K562 (cell line): ENCODE measurements around the gene NUDT22. TPM values are rescaled to one million over a fixed set of nuclear protein-coding genes. Genes with fewer than 3 reads are reported as not detected.

ENCODE experiments used
- BDP1 ChIP-seq: IDR thresholded peaks from 3 replicates; pipeline ENCODE4 v1.6.1; 2011; ENCODE audit not compliant: insufficient read length, insufficient read depth
- CCNT2 ChIP-seq: IDR thresholded peaks from 2 replicates; pipeline ENCODE4 v1.6.1; 2011; ENCODE audit warnings: borderline replicate concordance, low read depth, mild to moderate bottlenecking, moderate library complexity, mixed read lengths, low read length; ENCODE audit not compliant: insufficient read length; ENCODE audit errors: extremely low read depth
- DMBX1 ChIP-seq: fragments of 250-450 bp; sonication (Bioruptor Pico); IDR thresholded peaks from 2 replicates; pipeline ENCODE4 v1.8.0; 2022; ENCODE audit warnings: inconsistent platforms, mild to moderate bottlenecking, moderate library complexity, borderline replicate concordance
- HDAC1 ChIP-seq, 2 experiments: fragments of 450-650 bp; IDR thresholded peaks; 2 replicates each; pipeline ENCODE4 v1.6.1; 2016 to 2017; ENCODE audit warnings: inconsistent platforms in 1 of 2, mild to moderate bottlenecking in 1 of 2, moderate library complexity in 1 of 2
- HDAC2 ChIP-seq: fragments of 450-650 bp; IDR thresholded peaks from 2 replicates; pipeline ENCODE4 v1.6.1; 2016; ENCODE audit warnings: mild to moderate bottlenecking
- HDAC3 ChIP-seq: fragments of 450-650 bp; IDR thresholded peaks from 2 replicates; pipeline ENCODE4 v1.6.1; 2018; ENCODE audit warnings: borderline replicate concordance, mild to moderate bottlenecking, moderate library complexity; ENCODE audit not compliant: partially characterized antibody
- MTA2 ChIP-seq: fragments of 450-650 bp; IDR thresholded peaks from 2 replicates; pipeline ENCODE4 v1.6.1; 2016; ENCODE audit warnings: low read depth
- NCOA1 ChIP-seq: fragments of 450-650 bp; IDR thresholded peaks from 2 replicates; pipeline ENCODE4 v1.6.1; 2016; ENCODE audit warnings: low read depth
- POLR2AphosphoS5 ChIP-seq: IDR thresholded peaks from 2 replicates; pipeline ENCODE4 v1.6.1; 2011; ENCODE audit warnings: mild to moderate bottlenecking, low read depth, low read length, moderate library complexity; ENCODE audit not compliant: control insufficient read depth, insufficient read depth
- PRPF4 ChIP-seq: fragments of 200-400 bp; formaldehyde crosslinking; IDR thresholded peaks from one replicate; pipeline ENCODE4 v1.6.1; 2017; ENCODE audit warnings: low read length, low read depth, mild to moderate bottlenecking; ENCODE audit not compliant: insufficient read depth, poor library complexity, severe bottlenecking
- PTTG1 ChIP-seq: fragments of 450-650 bp; IDR thresholded peaks from 2 replicates; pipeline ENCODE4 v1.6.1; 2016; ENCODE audit warnings: low read depth, mild to moderate bottlenecking, missing genetic modification characterization, missing compliant biosample characterization
- RBM22 ChIP-seq: fragments of 200-400 bp; formaldehyde crosslinking; IDR thresholded peaks from 2 replicates; pipeline ENCODE4 v1.6.1; 2018; ENCODE audit warnings: low read length, low read depth; ENCODE audit not compliant: poor library complexity, severe bottlenecking
- SIN3A ChIP-seq, 2 experiments: fragments of 150-350 bp in 1 of 2; IDR thresholded peaks; 2 replicates each; pipeline ENCODE4 v1.6.1; 2011 to 2016; ENCODE audit warnings: borderline replicate concordance in 2 of 2, low read depth in 2 of 2, low read length in 2 of 2, mild to moderate bottlenecking in 2 of 2, moderate library complexity in 2 of 2; ENCODE audit not compliant: control insufficient read depth in 1 of 2
- SMAD1 ChIP-seq: fragments of 150-350 bp; IDR thresholded peaks from 2 replicates; pipeline ENCODE4 v1.6.1; 2014; ENCODE audit warnings: low read length, low read depth; ENCODE audit not compliant: partially characterized antibody
- TAF1 ChIP-seq: IDR thresholded peaks from 2 replicates; pipeline ENCODE4 v1.6.1; 2011; ENCODE audit warnings: mild to moderate bottlenecking, low read length, moderate library complexity; ENCODE audit not compliant: insufficient read depth, control insufficient read depth, severe bottlenecking; ENCODE audit errors: extremely low read depth
- polyA plus RNA-seq, 8 experiments: library from polyadenylated mRNA; depleted of rRNA in 4 of 8; stranded (reverse) in 5 of 8; unstranded in 3 of 8; fragments of >200 nt; fragmentation: Nextera tagmentation in 2 of 8; fragmentation: Illumina TruSeq in 1 of 8; extraction: Ambion mirVana in 2 of 8; extraction: Trizol in 1 of 8; gene quantifications; 2 replicates each; pipeline versions ENCODE4 v1.2.1 to v1.2.3, GENCODE V29; 2011 to 2014; ENCODE audit warnings: inconsistent platforms in 1 of 8, missing spikeins in 1 of 8
- total RNA-seq, 7 experiments: library from RNA; depleted of rRNA in 6 of 7; stranded (reverse); fragments of >200 nt in 6 of 7; fragmentation: Illumina TruSeq in 2 of 7; extraction: Trizol in 2 of 7; gene quantifications; 2 replicates each; pipeline versions ENCODE4 v1.2.1 to v1.2.3, GENCODE V29; 2011 to 2021; ENCODE audit warnings: low replicate concordance in 1 of 7
- TF ChIP-seq, protein P1 (sequence below): fragments of 250-450 bp; sonication (Bioruptor Pico); IDR thresholded peaks from 2 replicates; pipeline ENCODE4 v1.8.0; 2021; ENCODE audit warnings: moderate library complexity, mild to moderate bottlenecking, inconsistent platforms
- TF ChIP-seq, protein P2 (sequence below): fragments of 200-800 bp; sonication (Bioruptor generic); IDR thresholded peaks from 2 replicates; pipeline ENCODE4 v1.6.1; 2017; ENCODE audit warnings: missing genetic modification characterization, missing compliant biosample characterization
- TF ChIP-seq, protein P3 (sequence below), 3 experiments: IDR thresholded peaks in 2 of 3; conservative IDR thresholded peaks in 1 of 3; 2 replicates each; pipeline ENCODE4 v1.5.1; 2011 to 2012; ENCODE audit warnings: low read length in 3 of 3, mild to moderate bottlenecking in 3 of 3, control low read depth in 2 of 3, improper control_type of control experiment in 1 of 3, inconsistent platforms in 1 of 3, low read depth in 1 of 3, mixed read lengths in 1 of 3, moderate library complexity in 1 of 3; ENCODE audit not compliant: insufficient read depth in 2 of 3

Gene NUDT22
- total and polyA plus RNA-seq, 9 of the 15 experiments (the other 6 are each of a cell fraction or from before 2014, with no cell fraction given) = 6.3 to 92.6 (median 37.4) TPM

DNA sequence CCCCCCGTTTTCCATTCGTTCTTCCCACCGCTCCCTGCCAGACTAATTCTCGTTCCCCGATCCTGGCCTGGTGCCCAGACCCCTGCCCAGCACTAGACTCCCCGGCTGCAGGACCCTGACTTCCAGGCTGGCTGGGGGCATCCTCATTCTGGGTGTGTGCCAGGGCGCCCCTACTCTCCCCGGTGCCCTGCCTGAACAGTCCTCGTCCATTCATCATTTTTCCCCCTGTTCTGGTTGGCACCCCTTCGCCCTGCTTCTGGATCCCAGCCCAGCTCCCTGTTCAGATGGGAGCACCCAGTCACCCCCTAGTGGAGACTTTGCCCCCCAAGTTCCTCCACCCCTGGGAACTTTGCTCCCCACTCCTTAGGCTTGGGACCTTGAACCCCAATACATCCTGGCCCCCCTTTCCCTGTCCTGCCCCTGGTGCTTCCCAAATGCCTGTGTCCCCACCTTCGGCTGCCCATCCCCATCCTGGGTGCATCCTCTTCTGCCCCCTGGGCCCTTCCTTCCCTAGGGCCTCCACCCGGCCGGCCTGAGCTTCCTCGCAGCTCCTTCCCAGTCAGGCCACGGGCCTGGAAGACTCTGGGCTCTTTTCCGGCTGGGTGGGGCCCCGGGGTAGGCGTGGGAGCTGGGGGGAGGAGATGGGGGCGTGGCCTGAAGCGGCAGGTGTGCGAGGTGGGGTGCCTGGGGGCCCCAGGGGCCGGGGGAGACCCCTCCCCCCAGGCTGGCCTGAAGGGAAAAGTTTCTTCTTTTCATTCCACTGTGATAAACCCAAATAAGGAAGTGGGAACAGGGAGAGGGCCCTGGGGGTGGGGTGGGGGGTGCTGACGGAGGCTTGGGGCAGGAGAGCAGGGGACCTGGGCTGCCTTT is 26.2 kb downstream of the NUDT22 start (continued):
- TF ChIP-seq, protein P1, sequence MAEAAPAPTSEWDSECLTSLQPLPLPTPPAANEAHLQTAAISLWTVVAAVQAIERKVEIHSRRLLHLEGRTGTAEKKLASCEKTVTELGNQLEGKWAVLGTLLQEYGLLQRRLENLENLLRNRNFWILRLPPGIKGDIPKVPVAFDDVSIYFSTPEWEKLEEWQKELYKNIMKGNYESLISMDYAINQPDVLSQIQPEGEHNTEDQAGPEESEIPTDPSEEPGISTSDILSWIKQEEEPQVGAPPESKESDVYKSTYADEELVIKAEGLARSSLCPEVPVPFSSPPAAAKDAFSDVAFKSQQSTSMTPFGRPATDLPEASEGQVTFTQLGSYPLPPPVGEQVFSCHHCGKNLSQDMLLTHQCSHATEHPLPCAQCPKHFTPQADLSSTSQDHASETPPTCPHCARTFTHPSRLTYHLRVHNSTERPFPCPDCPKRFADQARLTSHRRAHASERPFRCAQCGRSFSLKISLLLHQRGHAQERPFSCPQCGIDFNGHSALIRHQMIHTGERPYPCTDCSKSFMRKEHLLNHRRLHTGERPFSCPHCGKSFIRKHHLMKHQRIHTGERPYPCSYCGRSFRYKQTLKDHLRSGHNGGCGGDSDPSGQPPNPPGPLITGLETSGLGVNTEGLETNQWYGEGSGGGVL (CRISPR knock-in tag) = no peak
- TF ChIP-seq DMBX1 (CRISPR knock-in tag) (no peak), SMAD1 (peak; percentile 22), NCOA1 (no peak), HDAC2 (0 out of 2 replicates have a peak, but pooled peaks have one; percentile 40), HDAC3 (no peak), HDAC1 (IDR thresholded peaks at IDR 0.05) (peak in 1 of 2 experiments; percentile 70; a peak in 2 of 4 replicates), BDP1 (no peak), TAF1 (peak; percentile 55), PRPF4 (no peak), POLR2AphosphoS5 (0 out of 2 replicates have a peak, but pooled peaks have one; percentile 25), MTA2 (no peak), PTTG1 (tag) (no peak), RBM22 (no peak), SIN3A (IDR thresholded peaks at IDR 0.05; ENCODE audit: borderline replicate concordance in 2 of 2, control insufficient read depth in 1 of 2, low read depth in 2 of 2, low read length in 2 of 2) (0 out of 4 replicates have a peak, but pooled peaks of 1 of the 2 experiments have one; percentile 49), CCNT2 (peak; percentile 28)
- TF ChIP-seq, protein P2, sequence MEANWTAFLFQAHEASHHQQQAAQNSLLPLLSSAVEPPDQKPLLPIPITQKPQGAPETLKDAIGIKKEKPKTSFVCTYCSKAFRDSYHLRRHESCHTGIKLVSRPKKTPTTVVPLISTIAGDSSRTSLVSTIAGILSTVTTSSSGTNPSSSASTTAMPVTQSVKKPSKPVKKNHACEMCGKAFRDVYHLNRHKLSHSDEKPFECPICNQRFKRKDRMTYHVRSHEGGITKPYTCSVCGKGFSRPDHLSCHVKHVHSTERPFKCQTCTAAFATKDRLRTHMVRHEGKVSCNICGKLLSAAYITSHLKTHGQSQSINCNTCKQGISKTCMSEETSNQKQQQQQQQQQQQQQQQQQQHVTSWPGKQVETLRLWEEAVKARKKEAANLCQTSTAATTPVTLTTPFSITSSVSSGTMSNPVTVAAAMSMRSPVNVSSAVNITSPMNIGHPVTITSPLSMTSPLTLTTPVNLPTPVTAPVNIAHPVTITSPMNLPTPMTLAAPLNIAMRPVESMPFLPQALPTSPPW (CRISPR knock-in tag) = peak; percentile 72
- TF ChIP-seq, protein P3, sequence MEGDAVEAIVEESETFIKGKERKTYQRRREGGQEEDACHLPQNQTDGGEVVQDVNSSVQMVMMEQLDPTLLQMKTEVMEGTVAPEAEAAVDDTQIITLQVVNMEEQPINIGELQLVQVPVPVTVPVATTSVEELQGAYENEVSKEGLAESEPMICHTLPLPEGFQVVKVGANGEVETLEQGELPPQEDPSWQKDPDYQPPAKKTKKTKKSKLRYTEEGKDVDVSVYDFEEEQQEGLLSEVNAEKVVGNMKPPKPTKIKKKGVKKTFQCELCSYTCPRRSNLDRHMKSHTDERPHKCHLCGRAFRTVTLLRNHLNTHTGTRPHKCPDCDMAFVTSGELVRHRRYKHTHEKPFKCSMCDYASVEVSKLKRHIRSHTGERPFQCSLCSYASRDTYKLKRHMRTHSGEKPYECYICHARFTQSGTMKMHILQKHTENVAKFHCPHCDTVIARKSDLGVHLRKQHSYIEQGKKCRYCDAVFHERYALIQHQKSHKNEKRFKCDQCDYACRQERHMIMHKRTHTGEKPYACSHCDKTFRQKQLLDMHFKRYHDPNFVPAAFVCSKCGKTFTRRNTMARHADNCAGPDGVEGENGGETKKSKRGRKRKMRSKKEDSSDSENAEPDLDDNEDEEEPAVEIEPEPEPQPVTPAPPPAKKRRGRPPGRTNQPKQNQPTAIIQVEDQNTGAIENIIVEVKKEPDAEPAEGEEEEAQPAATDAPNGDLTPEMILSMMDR (IDR thresholded peaks at IDR 0.05 in 2 of 3, conservative IDR thresholded peaks at IDR 0.05 in 1 of 3; ENCODE audit: insufficient read depth in 2 of 3, low read depth in 1 of 3, low read length in 3 of 3) = peak; percentile 34 to 60 (median 46)
